Osteocyte (in vitro differentiated cells): Measurements from ENCODE around the gene CCSER2. TPM values are rescaled to one million over a fixed set of nuclear protein-coding genes. Genes with fewer than 3 reads are reported as not detected.

Experiments used
- DNase-seq: peaks from one replicate; pipeline ENCODE4 v3.0.0; 2021; ENCODE audit warnings: mixed read lengths; ENCODE audit not compliant: unreplicated experiment; ENCODE audit errors: extremely low spot score
- H3K27ac Mint-ChIP-seq: one replicate; pipeline ENCODE4 v1.8.0; 2021; ENCODE audit warnings: mild to moderate bottlenecking, mixed read lengths; ENCODE audit not compliant: unreplicated experiment
- H3K27me3 Mint-ChIP-seq: one replicate; pipeline ENCODE4 v1.8.0; 2021; ENCODE audit warnings: mixed read lengths; ENCODE audit not compliant: unreplicated experiment
- H3K36me3 Mint-ChIP-seq: one replicate; pipeline ENCODE4 v1.8.0; 2021; ENCODE audit warnings: mixed read lengths; ENCODE audit not compliant: unreplicated experiment
- H3K4me1 Mint-ChIP-seq: one replicate; pipeline ENCODE4 v1.8.0; 2021; ENCODE audit warnings: mixed read lengths; ENCODE audit not compliant: unreplicated experiment
- H3K4me3 Mint-ChIP-seq: one replicate; pipeline ENCODE4 v1.8.0; 2021; ENCODE audit warnings: mild to moderate bottlenecking, moderate library complexity, mixed read lengths; ENCODE audit not compliant: unreplicated experiment
- H3K9me3 Mint-ChIP-seq: one replicate; pipeline ENCODE4 v1.8.0; 2021; ENCODE audit warnings: mixed read lengths; ENCODE audit not compliant: unreplicated experiment
- total RNA-seq: library from RNA; stranded (reverse); gene quantifications from 2 replicates; pipeline ENCODE4 v1.2.1, GENCODE V29; 2021
- TF ChIP-seq, protein P1 (sequence below): fragments of 200-600 bp; sonication (generic); IDR thresholded peaks from 2 replicates; pipeline ENCODE4 v1.5.0; 2021; ENCODE audit warnings: antibody characterized with exemption, mild to moderate bottlenecking, moderate library complexity

Gene CCSER2
- total RNA-seq, 1 donor from 2014 or later, result 70.3 TPM

DNA sequence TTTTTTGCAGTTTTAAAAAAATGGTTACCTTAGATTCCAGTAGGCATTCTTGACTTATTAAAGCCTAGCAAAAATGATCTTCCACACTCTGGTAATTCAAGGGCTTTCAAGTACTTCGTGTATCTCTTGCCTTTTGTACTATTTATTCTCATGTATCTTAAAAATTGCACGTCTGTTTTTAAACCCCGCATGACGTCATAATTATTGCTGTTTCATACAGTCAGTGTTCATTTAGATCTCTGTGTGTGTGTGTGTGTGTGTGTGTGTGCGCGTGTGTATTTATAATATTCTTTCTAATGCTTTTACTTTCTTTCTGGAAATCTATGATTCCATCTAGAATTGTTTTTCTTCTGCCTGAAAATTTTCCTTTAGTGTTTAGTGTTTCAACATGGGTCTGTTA is 234.2 kb downstream of the CCSER2 start:
- TF ChIP-seq, protein P1, sequence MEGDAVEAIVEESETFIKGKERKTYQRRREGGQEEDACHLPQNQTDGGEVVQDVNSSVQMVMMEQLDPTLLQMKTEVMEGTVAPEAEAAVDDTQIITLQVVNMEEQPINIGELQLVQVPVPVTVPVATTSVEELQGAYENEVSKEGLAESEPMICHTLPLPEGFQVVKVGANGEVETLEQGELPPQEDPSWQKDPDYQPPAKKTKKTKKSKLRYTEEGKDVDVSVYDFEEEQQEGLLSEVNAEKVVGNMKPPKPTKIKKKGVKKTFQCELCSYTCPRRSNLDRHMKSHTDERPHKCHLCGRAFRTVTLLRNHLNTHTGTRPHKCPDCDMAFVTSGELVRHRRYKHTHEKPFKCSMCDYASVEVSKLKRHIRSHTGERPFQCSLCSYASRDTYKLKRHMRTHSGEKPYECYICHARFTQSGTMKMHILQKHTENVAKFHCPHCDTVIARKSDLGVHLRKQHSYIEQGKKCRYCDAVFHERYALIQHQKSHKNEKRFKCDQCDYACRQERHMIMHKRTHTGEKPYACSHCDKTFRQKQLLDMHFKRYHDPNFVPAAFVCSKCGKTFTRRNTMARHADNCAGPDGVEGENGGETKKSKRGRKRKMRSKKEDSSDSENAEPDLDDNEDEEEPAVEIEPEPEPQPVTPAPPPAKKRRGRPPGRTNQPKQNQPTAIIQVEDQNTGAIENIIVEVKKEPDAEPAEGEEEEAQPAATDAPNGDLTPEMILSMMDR, result no peak
- H3K27me3 Mint-ChIP-seq, result peaks cover 31% of the 10 kb centered on the region
- H3K4me1 Mint-ChIP-seq, result no peaks in the 10 kb centered on the region
- DNase-seq, result no peak
- no peaks in the 10 kb centered on the region for H3K36me3 Mint-ChIP-seq
- H3K4me3 Mint-ChIP-seq, result no peak overlapping the region
- no peaks in the 10 kb centered on the region for H3K9me3 Mint-ChIP-seq
- H3K27ac Mint-ChIP-seq, result no peak overlapping the region

DNA sequence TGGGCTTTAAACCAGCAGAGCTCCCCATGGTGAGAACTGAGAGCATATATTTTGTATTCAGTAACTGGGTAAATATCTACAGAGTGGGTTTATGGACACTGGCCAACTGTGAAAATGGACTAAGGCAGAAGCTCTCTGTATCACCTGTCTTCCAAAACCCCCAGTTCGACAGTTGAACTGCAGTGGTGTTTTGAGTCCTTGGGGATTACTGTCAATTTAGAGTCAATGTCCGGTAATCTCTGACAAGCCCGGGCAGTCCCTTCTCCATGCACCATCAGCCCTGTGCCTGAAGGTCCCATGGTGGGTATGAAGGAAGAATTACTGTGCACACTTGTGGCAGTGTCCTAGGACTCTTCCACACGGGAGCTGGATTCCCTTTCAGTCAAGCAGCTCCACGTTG is 235.0 kb downstream of the CCSER2 start:
- Mint-ChIP-seq H3K27me3 (peaks cover 28% of the 10 kb centered on the region), H3K36me3 (no peaks in the 10 kb centered on the region), H3K9me3 (no peaks in the 10 kb centered on the region), H3K4me1 (no peaks in the 10 kb centered on the region), H3K4me3 (no peak overlapping the region), H3K27ac (no peak overlapping the region)
- DNase-seq, result no peak
- TF ChIP-seq, protein P1, result no peak

DNA sequence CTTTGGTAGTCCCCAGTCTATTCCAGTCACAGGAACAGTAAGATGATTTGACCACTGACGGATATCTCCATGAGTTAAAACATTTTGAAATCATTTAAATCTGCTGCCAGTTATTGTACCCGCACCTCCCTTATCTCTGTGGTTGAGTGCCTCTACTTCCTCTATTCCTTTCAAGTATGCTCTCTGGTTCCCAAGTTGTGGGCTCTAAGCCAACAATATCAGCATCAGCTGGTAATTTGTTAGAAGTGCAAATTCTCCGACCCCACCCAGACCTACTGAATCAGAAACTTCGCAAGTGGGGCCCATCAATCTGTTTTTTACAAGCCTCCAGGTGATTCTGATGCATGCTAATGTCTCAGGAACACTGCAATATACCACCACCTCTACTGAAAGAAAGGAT is 235.5 kb downstream of the CCSER2 start:
- Mint-ChIP-seq H3K9me3 (no peaks in the 10 kb centered on the region), H3K27me3 (peaks cover 26% of the 10 kb centered on the region), H3K4me1 (no peaks in the 10 kb centered on the region), H3K36me3 (no peaks in the 10 kb centered on the region), H3K27ac (no peak overlapping the region), H3K4me3 (no peak overlapping the region)
- TF ChIP-seq, protein P1, result no peak
- no peak for DNase-seq

DNA sequence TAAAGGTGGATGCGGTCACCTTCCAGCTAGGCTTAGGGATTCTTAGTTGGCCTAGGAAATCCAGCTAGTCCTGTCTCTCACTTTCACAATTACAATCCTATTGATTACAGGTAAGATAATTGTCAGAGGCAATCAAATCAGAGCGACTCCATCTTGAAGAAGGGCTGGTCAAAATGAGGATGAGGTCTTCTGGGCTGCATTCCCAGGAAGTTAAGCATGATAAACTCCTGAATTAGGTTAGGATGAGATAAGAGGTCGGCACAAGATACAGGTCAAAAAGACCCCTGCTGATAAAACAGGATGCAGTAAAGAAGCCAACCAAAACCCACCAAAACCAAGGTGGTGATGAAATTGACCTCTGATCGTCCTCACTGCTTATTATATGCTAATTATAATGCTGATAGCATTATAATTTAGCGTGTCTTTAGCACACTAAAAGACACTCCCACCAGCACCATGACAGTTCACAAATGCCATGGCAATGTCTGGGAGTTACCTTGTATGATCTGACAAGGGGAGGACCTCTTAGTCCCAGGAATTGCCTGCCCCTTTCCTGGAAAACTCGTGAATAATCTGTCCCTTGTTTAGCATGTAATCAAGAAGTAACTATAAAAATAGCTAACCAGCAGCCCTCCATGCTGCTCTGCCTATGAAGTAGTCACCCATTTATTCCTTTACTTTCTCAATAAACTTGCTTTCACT is 237.6 kb downstream of the CCSER2 start:
- H3K27ac Mint-ChIP-seq, result no peak overlapping the region
- no peak for DNase-seq
- H3K4me3 Mint-ChIP-seq, result no peak overlapping the region
- H3K4me1 Mint-ChIP-seq, result no peaks in the 10 kb centered on the region
- H3K9me3 Mint-ChIP-seq, result peaks cover 4% of the 10 kb centered on the region
- TF ChIP-seq, protein P1, result no peak
- peaks cover 21% of the 10 kb centered on the region for H3K27me3 Mint-ChIP-seq
- no peaks in the 10 kb centered on the region for H3K36me3 Mint-ChIP-seq

DNA sequence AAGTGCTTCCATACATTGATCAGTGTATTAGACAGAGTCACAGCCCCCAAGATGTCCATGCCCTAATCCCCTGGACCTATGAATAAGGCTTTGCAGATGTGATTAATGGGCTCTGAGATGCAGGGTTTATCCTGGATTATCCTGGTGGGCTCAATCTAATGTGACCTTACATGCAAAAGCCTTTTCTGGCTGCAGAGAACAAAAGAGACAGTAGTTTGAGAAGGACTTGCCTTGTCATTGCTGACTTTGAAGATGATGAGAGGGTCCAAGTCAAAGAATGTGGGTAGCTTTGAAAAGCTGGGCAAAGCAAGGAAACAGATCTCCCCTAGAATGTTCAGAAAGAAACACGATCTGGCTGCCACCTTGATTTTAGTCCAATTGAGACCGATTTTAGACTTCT is 238.7 kb downstream of the CCSER2 start:
- DNase-seq, result no peak
- Mint-ChIP-seq H3K27ac (no peak overlapping the region), H3K9me3 (peaks cover 4% of the 10 kb centered on the region), H3K27me3 (peaks cover 21% of the 10 kb centered on the region), H3K36me3 (no peaks in the 10 kb centered on the region), H3K4me3 (no peak overlapping the region), H3K4me1 (no peaks in the 10 kb centered on the region)
- TF ChIP-seq, protein P1, result no peak

Other genes starting within 250 kb of the CCSER2 start
- gene GHITM, start 189.1 kb upstream of the CCSER2 start, total RNA-seq, result 105 and 106 TPM in 2 replicates
- not detected in 2 replicates for gene GPR15LG, start 154.8 kb upstream of the CCSER2 start, total RNA-seq
- gene CDHR1, start 134.1 kb upstream of the CCSER2 start, total RNA-seq, result 0.24 TPM in 1 of 2 replicates, not detected in the other
- gene LRIT2, start 103.0 kb upstream of the CCSER2 start, total RNA-seq, result not detected in 2 replicates
- not detected in 2 replicates for gene LRIT1, start 87.0 kb upstream of the CCSER2 start, total RNA-seq
- not detected in 2 replicates for gene RGR, start 83.5 kb upstream of the CCSER2 start, total RNA-seq